ENCODE results near the gene CHRNA1. TPM values are rescaled to one million over a fixed set of nuclear protein-coding genes. Genes with fewer than 3 reads are reported as not detected.

The CHRNA1 gene
- total RNA-seq, 1 donor from 2014 or later, result not detected

- Mint-ChIP-seq H3K4me3 (no peak overlapping the region), H3K27me3 (peaks cover 6% of the 10 kb centered on the region), H3K4me1 (peaks cover 7% of the 10 kb centered on the region), H3K27ac (no peak overlapping the region), H3K9me3 (no peaks in the 10 kb centered on the region), H3K36me3 (ENCODE audit: low read depth) (no peaks in the 10 kb centered on the region)
- ChIA-PET CTCF (no interaction called here), POLR2A (no interaction called here)
- no peak for TF ChIP-seq CTCF (IDR thresholded peaks at IDR 0.05)
- ATAC-seq (ENCODE audit: low read depth) (no peak), DNase-seq (no peak)
- intact Hi-C loops (cut with micrococcal nuclease), result no loop called here
Observed at GRCh38 chr2:174778085-174778981, 14.1 kb upstream of the CHRNA1 start.

DNA sequence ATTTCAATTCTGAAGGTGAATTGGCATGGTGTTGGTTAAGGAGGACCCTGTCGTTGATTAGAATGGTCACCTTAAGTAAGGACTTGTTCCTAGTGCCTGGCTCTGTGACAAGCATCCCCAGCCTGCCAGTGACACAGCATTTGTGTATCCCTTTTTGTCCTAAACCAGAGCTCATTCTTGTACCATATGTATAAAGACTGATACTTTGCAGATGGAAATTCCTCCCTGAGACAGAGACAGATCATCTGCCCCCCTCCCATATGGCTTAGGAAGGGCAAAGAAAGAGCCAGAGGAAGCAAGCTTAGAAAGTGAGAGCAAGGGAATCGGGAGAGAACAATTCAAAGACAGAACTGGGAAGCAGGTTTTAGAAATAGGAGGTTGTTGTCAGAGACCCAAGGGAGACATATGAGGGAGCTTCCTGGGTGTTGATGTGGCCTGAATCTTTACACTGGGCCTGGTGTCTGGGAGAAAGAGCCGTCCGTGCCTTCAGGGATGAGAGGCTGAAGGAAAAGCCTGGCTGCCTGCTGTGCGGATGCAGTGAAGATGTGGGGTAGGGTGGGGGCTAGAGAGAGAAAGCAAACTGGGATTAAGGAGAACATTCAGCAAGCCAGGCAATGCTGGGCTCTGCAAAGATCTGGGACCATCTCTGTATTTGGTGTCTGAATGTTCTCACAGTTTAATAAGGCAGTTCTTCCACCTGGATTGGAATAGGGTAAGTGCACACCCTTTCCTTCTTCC, 13.2 kb upstream of the CHRNA1 start:
- Mint-ChIP-seq H3K36me3 (ENCODE audit: low read depth) (no peaks in the 10 kb centered on the region), H3K9me3 (no peaks in the 10 kb centered on the region), H3K4me1 (peaks cover 7% of the 10 kb centered on the region), H3K27ac (no peak overlapping the region), H3K27me3 (peaks cover 6% of the 10 kb centered on the region), H3K4me3 (no peak overlapping the region)
- ATAC-seq (ENCODE audit: low read depth) (no peak), DNase-seq (no peak)
- TF ChIP-seq CTCF (IDR thresholded peaks at IDR 0.05), result no peak
- ChIA-PET POLR2A (no interaction called here), CTCF (no interaction called here)
- intact Hi-C loops (cut with micrococcal nuclease), result no loop called here

DNA sequence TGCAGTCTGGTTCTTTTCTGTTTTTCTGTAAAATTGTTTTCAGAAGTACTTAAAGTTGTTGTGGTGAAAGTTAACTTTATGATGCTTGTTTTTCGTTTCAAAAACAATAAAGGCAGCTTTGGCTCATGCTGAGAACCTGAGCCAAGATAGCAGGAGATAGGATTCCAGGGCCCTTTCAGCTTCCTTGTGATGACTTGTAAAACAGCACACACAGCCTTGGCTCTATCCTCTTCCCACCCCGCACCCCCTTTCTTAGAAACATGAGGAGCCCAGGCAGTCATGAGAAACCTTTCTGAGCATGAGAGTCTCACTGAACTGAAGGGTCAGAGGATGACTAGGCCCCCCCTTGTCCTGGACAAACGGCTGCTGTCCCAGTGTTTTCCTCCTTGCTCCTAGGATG, 12.4 kb upstream of the CHRNA1 start:
- no peaks in the 10 kb centered on the region for H3K36me3 Mint-ChIP-seq (ENCODE audit: low read depth)
- intact Hi-C loops (cut with micrococcal nuclease), result no loop called here
- H3K4me3 Mint-ChIP-seq, result no peak overlapping the region
- no peaks in the 10 kb centered on the region for H3K9me3 Mint-ChIP-seq
- H3K27me3 Mint-ChIP-seq, result peaks cover 6% of the 10 kb centered on the region
- TF ChIP-seq CTCF (IDR thresholded peaks at IDR 0.05), result no peak
- peaks cover 7% of the 10 kb centered on the region for H3K4me1 Mint-ChIP-seq
- ChIA-PET POLR2A (no interaction called here), CTCF (no interaction called here)
- H3K27ac Mint-ChIP-seq, result no peak overlapping the region
- DNase-seq (no peak), ATAC-seq (ENCODE audit: low read depth) (no peak)

DNA sequence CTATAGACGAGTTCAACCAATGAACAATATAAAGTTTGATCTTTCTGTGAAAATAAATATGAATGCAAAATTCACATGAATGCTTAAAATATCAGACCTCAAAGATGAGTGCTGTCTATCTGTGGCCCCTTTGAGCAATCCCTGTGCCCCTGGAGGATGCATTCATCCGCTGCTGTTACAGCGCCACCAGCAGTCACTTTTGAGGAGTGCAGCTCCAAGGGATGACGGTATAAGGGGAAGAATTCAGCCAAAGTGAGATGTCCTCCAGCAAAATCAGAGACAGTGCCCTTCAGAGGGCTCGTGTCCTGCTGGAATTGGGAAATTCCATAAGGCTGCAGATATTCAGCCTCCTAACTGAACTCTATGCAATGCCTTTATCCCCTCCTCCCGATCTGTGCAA, 12.0 kb upstream of the CHRNA1 start:
- ChIA-PET CTCF (no interaction called here), POLR2A (no interaction called here)
- no peaks in the 10 kb centered on the region for H3K36me3 Mint-ChIP-seq (ENCODE audit: low read depth)
- TF ChIP-seq CTCF (IDR thresholded peaks at IDR 0.05), result no peak
- peaks cover 2% of the 10 kb centered on the region for H3K27me3 Mint-ChIP-seq
- no peak overlapping the region for H3K27ac Mint-ChIP-seq
- intact Hi-C loops (cut with micrococcal nuclease), result no loop called here
- ATAC-seq (ENCODE audit: low read depth), result no peak
- H3K4me3 Mint-ChIP-seq, result no peak overlapping the region
- peaks cover 7% of the 10 kb centered on the region for H3K4me1 Mint-ChIP-seq
- no peak for DNase-seq
- H3K9me3 Mint-ChIP-seq, result no peaks in the 10 kb centered on the region

- Mint-ChIP-seq H3K36me3 (ENCODE audit: low read depth) (no peaks in the 10 kb centered on the region), H3K9me3 (no peaks in the 10 kb centered on the region), H3K27ac (no peak overlapping the region), H3K4me3 (no peak overlapping the region), H3K27me3 (peaks cover 4% of the 10 kb centered on the region), H3K4me1 (peaks cover 7% of the 10 kb centered on the region)
- ATAC-seq (ENCODE audit: low read depth), result peak; percentile 31
- intact Hi-C loops (cut with micrococcal nuclease), result no loop called here
- ChIA-PET CTCF (no interaction called here), POLR2A (no interaction called here)
- no peak for TF ChIP-seq CTCF (IDR thresholded peaks at IDR 0.05)
- no peak for DNase-seq
Observed at GRCh38 chr2:174775571-174775980, 11.3 kb upstream of the CHRNA1 start.

All from activated B cell treated with CpG ODN at 0.5 μM for 24 hours (primary cell).